HL-60 (cell line): ENCODE data around the gene ZNF346.

ENCODE experiments used
- DNase-seq, 2 experiments: peaks; one replicate each; pipeline ENCODE4 v3.0.0-alpha.2; 2010 to 2020; ENCODE audit warnings: low read depth in 1 of 2, low spot score in 1 of 2
- H3K27ac ChIP-seq: fragments of 250-450 bp; sonication (Bioruptor Pico); replicated peaks from 2 replicates; pipeline ENCODE4 v1.5.1; 2020; ENCODE audit warnings: mild to moderate bottlenecking, moderate library complexity
- H3K27me3 ChIP-seq: fragments of 250-450 bp; sonication (Bioruptor Pico); 2 replicates; pipeline ENCODE4 v1.5.1; 2021; ENCODE audit warnings: mild to moderate bottlenecking, moderate library complexity; ENCODE audit not compliant: insufficient read depth, poor library complexity, severe bottlenecking
- H3K4me3 ChIP-seq: replicated peaks from 2 replicates; pipeline ENCODE4 v1.5.1; 2011; ENCODE audit warnings: mild to moderate bottlenecking, control low read depth, low read length; ENCODE audit not compliant: insufficient read depth
- CTCF ChIP-seq: IDR thresholded peaks from one replicate; pipeline ENCODE4 v1.5.1; 2011; ENCODE audit warnings: low read length, control low read depth, inconsistent platforms; ENCODE audit not compliant: insufficient read depth
- GABPA ChIP-seq: IDR thresholded peaks from 2 replicates; pipeline ENCODE4 v1.6.1; 2012; ENCODE audit warnings: low read depth
- POLR2AphosphoS5 ChIP-seq: IDR thresholded peaks from 2 replicates; pipeline ENCODE4 v1.6.1; 2012; ENCODE audit warnings: low read depth
- REST ChIP-seq: IDR thresholded peaks from 2 replicates; pipeline ENCODE4 v1.6.1; 2012; ENCODE audit warnings: low read depth; ENCODE audit not compliant: insufficient replicate concordance
- SPI1 ChIP-seq: IDR thresholded peaks from 2 replicates; pipeline ENCODE4 v1.6.1; 2012; ENCODE audit warnings: low read depth, mild to moderate bottlenecking, borderline replicate concordance

The ZNF346 gene

GRCh38 chr5:177103523-177104253 lies 81.2 kb downstream of the ZNF346 start:
- Histone ChIP-seq H3K4me3 (no peak overlapping the region), H3K27me3 (no peaks in the 10 kb centered on the region), H3K27ac (no peak overlapping the region)
- no peak for DNase-seq
- no peak for TF ChIP-seq POLR2AphosphoS5
- no peak for TF ChIP-seq SPI1
- TF ChIP-seq REST, result no peak
- TF ChIP-seq CTCF, result no peak
- TF ChIP-seq GABPA, result no peak

GRCh38 chr5:177105691-177106476 lies 83.4 kb downstream of the ZNF346 start:
- Histone ChIP-seq H3K27ac (no peak overlapping the region), H3K27me3 (no peaks in the 10 kb centered on the region), H3K4me3 (no peak overlapping the region)
- peak in 1 of 2 experiments; percentile 16 for DNase-seq
- no peak for TF ChIP-seq REST
- no peak for TF ChIP-seq SPI1
- no peak for TF ChIP-seq POLR2AphosphoS5
- TF ChIP-seq CTCF, result no peak
- no peak for TF ChIP-seq GABPA

GRCh38 chr5:177107159-177107558 lies 84.7 kb downstream of the ZNF346 start:
- TF ChIP-seq SPI1, result no peak
- no peak for TF ChIP-seq CTCF
- no peak for TF ChIP-seq POLR2AphosphoS5
- TF ChIP-seq GABPA, result no peak
- no peak for TF ChIP-seq REST
- no peaks in the 10 kb centered on the region for H3K27me3 ChIP-seq
- no peak overlapping the region for H3K27ac ChIP-seq
- H3K4me3 ChIP-seq, result no peak overlapping the region
- no peak for DNase-seq
